Activated CD4-positive, alpha-beta T cell treated with anti-CD3 and anti-CD28 coated beads, Interleukin-2, amount 50 U/mL, for 1 hour (primary cell): ENCODE results near the gene EIF2AK3.
"Not testable (repeated sequence)": the region's sequence is repeated elsewhere in the genome, so short reads cannot be mapped to it uniquely, and the experiment has no call there.

Experiments
- DNase-seq: peaks from one replicate; pipeline ENCODE4 v3.0.0-alpha.2; 2020

EIF2AK3 gene

DNA sequence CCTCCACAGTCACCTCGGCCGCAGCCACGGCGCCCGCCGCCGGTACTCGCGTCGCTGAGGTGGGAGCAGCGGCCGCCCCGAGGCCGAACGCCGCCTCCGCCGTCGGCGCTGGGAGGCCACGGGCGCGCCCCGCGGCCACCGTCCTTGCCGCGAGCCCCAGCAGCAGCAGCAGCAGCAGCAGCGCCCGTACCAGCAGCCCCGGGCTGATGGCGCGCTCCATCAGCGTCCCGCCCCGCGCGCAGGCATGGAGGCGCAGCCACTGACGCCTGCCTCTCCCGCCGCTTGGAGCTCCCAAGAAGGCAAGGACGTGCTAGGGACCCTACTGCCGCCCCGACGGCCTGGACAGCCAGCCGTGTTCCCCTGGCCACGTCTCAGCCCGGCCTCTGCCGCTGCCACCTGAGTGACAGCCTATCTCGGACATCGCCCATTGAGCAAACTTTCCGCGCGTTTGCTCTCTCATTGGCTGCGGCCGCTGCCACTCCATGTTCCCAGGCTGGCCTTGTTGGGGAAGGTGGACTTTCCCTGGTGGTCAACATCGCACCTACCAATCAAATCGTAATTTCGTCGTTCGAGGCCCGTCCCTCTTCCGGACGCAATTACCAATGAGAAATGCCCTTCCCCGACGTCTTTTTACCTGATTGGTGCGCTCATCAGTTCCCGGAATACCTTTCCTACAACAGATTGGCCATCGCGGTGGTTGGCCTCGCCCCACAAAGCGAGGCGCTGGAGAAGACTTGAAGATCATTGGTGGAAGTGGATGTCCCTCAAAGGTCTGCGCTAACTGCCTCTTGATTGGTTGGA, at the start of gene EIF2AK3:
TSS of gene EIF2AK3 (minus strand) at position 410 of the 801 bp plus-strand sequence. CDS start at position 220, 190 bp downstream.
- DNase-seq = peak; percentile 89

GRCh38 chr2:88673363-88673762, 46.1 kb upstream of the EIF2AK3 start:
- no peak for DNase-seq

GRCh38 chr2:88671786-88672427, 44.6 kb upstream of the EIF2AK3 start:
- DNase-seq = no peak

DNA sequence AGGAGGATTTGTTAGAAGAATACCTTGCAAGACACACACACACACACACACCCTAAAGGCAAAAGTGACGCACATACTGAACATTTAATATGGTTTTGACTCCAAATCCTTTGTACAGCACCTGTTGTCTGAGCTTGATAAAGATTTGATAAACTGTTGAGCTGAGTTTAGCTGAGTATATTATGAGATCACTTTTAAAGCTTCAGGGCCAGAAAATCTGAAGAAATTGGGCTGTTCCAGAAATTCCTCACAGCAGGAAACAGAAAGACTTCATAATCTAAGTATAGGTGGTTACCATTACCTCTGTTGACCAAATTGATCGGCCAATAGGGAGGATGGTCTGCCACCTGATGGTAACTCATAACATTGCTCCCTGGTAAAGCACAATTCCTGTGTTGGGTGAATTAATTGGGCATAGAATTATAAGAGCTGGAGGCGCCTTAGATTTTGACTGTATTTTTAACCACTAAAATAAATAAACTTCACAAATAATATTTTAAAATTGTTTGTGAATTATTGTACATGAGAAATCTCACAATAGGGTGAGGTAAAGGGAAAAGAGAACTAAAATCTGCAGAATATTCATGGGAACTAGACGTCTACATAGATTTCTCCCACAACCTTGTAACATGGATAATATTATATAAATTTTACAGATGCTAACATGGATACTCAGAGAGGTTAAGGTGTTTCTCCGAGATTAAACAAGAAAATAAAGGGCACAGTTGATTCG, 42.4 kb upstream of the EIF2AK3 start:
- DNase-seq = no peak

DNA sequence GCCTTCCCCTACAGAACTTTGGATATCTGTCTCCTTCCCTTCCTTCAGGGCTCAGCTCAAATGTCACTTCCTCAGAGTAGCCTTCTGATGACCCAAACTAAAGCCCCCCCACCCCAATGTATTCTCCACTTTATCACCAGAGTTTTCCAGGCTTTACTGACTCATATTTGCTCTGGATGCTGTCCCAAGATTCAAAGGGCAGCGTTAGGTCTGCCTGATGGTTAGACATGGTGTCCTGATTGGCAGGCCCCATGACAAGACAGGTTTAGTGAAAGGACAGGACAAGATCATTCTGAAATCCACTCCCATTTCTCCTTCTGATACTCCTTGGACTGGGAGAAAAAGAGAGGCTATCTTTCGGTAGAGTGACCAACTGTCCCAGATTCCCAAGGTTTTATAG, 41.6 kb upstream of the EIF2AK3 start:
- no peak for DNase-seq

DNA sequence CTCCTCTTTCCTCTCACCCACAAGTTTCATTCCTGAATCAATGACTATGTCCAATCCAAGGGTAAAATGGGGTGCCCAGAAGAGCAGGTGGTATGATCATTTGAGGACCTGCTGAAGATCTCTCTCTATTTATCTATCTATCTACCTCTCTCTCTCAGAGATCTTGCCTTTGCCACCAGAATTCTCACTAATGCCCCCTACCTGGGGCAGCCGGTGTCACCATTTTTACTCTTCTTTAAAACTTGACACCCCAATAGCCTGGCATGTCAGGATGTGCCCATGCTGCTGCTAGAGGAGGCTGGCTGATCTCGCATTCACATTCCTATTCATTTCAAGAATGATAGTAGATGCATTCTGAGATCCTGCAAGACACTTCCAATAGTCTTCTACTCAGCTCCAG, 40.0 kb upstream of the EIF2AK3 start:
- DNase-seq = no peak

DNA sequence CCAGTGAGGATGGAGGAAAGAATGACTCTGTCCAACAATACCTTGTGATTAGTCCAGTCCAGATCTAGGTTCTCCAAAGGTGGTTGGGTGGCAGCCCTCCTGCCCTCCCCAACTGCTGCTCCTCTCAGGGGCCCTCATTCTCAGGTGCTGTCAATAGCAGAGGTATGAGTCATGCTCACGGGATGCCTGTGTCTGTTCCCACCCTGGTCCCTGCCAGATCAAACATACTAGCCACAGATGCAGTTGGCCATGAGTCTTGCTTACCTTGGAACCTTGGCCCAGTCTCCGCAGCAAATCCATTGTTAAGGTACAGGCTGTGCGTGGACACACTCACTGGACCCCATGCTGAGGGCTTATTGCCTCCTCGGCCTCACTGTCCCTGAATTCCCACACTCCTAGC, 39.3 kb upstream of the EIF2AK3 start:
- DNase-seq = no peak

GRCh38 chr2:88660622-88661021, 33.4 kb upstream of the EIF2AK3 start:
- DNase-seq = no peak

DNA sequence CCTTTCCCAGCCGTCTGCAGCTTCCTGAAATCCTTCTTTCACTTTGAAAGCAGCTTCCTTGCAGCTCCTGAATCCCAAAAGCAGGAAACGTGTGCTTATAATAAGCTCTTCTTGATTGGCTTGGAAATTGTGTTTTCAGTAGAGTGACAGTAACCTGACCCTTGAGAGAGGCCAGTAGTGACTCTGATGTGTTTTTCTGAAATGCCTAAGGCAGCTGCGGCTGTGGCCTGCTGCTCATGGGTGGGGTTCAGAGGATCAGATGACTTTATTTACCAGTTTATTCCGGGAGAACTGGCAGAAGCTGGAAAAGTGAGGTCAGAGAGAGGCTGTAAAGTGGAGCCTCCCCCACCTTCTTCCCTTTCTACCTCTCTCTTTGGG, 32.3 kb upstream of the EIF2AK3 start:
- DNase-seq = no peak

- no peak for DNase-seq
These were observed 31.7 kb upstream of the EIF2AK3 start for GRCh38 chr2:88658881-88659537.

DNA sequence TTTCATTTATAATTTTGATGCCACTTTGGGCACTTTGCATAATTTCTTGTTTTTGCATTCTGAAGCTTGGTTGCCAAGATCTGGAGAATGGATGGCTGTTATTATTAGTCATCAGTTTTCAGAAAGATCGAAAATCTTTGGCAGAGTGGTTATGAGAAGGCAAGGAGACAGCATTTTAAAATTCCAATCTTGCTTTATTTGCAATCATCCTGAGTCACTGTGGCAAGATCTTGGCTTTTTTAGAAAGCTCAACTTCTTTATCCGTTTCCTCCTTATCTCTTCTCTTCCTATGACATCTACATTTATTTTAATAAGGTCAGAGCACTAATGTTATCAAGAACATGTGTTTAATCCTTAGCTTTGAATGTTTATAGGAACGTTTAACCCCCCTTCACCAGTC, 31.1 kb upstream of the EIF2AK3 start:
- DNase-seq = no peak

- DNase-seq = no peak
These were observed 29.9 kb upstream of the EIF2AK3 start for GRCh38 chr2:88657131-88657530.

- DNase-seq = no peak
These were observed 29.4 kb upstream of the EIF2AK3 start for GRCh38 chr2:88656690-88657089.

DNA sequence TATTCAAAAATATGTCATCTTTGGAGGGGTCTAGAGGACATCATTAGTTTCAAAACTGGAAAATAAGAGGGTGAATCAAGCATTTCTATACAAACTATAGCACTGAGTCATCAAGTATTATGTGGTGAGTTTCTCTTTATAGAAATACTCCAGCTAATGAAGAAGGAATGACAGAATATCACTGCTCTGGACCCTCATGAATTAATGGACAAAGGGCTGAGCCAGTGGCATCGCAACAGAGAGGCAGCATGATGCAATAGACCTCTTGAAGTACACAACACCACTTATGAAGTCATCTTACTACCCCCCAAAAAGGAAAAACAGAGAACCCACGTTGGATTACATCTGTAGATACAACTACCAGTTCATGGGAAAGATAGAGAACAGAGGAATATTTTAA, 27.4 kb upstream of the EIF2AK3 start:
- DNase-seq = no peak

DNA sequence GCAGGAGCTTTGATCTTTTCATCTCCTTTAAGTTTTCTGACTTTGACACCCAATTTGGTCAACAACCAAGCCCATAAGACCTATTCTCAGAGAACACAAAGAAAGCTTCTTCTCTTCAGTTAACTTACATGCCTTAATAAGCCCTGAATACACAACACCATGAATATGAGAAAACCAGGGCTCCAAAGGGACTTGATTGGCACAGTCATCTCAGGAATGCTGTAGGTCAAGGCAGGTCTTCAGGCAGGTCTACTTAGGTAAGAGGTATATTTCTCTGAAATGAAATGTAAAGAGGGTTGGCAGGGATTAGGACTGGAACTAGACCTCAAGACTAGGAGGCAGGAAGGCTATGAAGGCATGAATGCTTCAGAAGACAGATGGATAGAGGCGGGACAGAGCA, 24.4 kb upstream of the EIF2AK3 start:
- no peak for DNase-seq

GRCh38 chr2:88645291-88645882, 18.1 kb upstream of the EIF2AK3 start:
- DNase-seq = not testable (repeated sequence)

DNA sequence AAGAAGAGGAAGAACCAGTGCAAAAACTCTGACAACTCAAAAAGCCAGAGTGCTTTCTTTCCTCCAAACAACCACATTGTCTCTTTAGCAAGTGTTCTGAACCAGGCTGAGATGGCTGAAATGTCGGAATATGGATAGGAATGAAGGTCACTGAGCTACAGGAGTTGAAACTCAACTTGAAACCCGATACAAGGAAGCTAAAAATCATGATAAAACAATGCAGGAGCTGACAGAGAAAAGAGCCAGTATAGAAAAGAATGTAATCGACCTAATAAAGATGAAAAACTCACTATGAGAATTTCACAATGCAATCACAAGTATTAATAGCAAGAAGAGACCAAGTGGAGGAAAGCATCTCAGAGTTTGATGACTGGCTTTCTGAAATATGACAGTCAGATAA, 15.0 kb upstream of the EIF2AK3 start:
- no peak for DNase-seq

DNA sequence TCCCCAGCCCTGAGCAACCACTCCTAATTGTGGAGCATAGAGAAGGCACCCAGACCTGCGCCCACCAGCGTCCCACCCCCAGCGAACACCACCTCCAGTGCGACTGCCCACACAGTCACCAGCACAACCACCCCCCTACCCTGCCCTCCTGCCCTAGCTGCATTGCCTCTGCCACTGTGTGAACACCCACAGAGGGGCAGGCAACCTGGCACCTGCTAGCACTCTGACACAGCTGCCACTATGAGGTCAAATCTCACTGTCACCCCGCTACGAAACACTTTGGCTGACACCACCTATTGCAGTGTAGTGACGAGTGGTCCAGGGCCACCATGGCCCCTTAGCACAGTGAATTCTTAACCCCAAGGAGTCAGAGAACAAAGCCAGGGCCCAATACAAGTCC, 14.1 kb upstream of the EIF2AK3 start:
- DNase-seq = no peak

GRCh38 chr2:88639865-88640264, 12.6 kb upstream of the EIF2AK3 start:
- no peak for DNase-seq

DNA sequence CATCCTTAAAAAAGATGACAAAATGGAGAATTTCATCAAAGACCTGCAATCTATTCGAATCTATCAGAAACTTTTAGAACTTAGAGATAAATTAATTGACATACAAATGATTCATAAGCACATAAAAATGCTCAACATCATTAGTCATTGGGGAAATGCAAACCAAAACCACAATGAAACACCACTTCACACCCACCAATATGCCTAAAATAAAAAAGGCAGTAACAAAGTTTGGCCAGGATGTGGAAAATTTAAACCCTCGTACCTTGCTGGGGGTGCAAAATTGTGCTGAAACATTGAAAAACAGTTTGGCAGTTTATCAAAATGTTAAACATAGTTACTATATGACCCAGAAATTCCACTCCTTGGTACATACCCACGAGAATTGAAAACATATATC, 11.5 kb upstream of the EIF2AK3 start:
- no peak for DNase-seq

- no peak for DNase-seq
These were observed 10.9 kb upstream of the EIF2AK3 start for GRCh38 chr2:88638123-88638650.

- DNase-seq = no peak
These were observed 10.2 kb upstream of the EIF2AK3 start for GRCh38 chr2:88637464-88637863.

GRCh38 chr2:88636026-88636425, 8.8 kb upstream of the EIF2AK3 start:
- DNase-seq = no peak
